Measurements from ENCODE around the gene MAPK8.

DNA sequence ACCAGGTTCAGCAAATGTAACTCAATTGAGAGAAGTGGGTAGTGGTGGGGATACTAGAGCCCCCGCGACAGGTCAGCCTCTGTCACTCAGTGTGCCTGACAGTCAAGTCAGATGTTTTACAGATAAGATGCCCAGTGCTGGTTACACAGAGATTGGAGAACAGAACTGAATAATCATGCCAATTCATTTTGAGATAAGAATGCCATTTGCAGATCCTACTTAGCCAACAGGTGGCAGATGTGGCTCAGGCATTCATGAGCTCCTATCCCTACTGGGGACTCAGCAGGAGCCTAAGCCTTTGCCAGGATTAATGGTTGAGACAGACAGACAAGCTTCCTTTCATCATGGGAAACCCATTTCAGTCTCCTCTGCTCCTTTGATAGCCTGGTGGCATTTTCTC is 137.8 kb downstream of the MAPK8 start:
- no peak for TF ChIP-seq CTCF (IDR thresholded peaks at IDR 0.05)
- TF ChIP-seq POLR2A (IDR thresholded peaks at IDR 0.05) = no peak
